ENCODE data around the gene TNNT1.

TNNT1 gene

DNA sequence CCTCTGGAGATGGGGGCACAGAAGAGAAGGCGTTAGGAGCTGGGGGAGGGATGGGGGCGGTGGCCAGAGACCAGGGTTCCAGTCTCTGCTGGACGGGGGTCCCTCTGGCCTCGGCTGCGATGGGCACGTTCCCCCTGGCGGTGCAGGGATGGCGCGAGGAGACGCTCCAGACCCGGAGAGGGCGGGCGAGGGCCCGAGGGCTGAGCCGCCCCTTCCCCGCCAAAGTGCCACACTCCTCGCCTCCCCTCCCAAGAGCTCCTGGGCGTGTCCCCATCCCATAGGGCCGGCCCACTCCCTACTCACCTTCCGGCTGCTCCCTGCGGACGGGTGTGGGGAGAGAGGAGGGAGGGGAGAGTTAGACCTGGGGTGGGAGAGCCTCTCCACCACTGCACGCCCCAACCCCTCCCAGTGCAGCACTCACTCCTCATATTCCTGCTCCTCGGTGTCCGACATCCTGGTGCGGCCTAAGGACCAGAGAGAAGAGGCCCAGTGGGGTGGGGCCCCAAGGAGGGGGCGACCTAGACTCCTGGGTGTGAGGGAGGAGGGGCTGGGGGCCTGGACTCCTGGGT is 2.2 kb downstream of the TNNT1 start (continued):
- no peak for TF ChIP-seq ZNF214 (tag by site-specific recombination; IDR thresholded peaks at IDR 0.05; ENCODE audit: borderline replicate concordance)
- peak; percentile 76 for TF ChIP-seq GLIS1 (tag by site-specific recombination; IDR thresholded peaks at IDR 0.05)
- TF ChIP-seq, protein P1, sequence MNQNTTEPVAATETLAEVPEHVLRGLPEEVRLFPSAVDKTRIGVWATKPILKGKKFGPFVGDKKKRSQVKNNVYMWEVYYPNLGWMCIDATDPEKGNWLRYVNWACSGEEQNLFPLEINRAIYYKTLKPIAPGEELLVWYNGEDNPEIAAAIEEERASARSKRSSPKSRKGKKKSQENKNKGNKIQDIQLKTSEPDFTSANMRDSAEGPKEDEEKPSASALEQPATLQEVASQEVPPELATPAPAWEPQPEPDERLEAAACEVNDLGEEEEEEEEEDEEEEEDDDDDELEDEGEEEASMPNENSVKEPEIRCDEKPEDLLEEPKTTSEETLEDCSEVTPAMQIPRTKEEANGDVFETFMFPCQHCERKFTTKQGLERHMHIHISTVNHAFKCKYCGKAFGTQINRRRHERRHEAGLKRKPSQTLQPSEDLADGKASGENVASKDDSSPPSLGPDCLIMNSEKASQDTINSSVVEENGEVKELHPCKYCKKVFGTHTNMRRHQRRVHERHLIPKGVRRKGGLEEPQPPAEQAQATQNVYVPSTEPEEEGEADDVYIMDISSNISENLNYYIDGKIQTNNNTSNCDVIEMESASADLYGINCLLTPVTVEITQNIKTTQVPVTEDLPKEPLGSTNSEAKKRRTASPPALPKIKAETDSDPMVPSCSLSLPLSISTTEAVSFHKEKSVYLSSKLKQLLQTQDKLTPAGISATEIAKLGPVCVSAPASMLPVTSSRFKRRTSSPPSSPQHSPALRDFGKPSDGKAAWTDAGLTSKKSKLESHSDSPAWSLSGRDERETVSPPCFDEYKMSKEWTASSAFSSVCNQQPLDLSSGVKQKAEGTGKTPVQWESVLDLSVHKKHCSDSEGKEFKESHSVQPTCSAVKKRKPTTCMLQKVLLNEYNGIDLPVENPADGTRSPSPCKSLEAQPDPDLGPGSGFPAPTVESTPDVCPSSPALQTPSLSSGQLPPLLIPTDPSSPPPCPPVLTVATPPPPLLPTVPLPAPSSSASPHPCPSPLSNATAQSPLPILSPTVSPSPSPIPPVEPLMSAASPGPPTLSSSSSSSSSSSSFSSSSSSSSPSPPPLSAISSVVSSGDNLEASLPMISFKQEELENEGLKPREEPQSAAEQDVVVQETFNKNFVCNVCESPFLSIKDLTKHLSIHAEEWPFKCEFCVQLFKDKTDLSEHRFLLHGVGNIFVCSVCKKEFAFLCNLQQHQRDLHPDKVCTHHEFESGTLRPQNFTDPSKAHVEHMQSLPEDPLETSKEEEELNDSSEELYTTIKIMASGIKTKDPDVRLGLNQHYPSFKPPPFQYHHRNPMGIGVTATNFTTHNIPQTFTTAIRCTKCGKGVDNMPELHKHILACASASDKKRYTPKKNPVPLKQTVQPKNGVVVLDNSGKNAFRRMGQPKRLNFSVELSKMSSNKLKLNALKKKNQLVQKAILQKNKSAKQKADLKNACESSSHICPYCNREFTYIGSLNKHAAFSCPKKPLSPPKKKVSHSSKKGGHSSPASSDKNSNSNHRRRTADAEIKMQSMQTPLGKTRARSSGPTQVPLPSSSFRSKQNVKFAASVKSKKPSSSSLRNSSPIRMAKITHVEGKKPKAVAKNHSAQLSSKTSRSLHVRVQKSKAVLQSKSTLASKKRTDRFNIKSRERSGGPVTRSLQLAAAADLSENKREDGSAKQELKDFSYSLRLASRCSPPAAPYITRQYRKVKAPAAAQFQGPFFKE (tag by site-specific recombination; IDR thresholded peaks at IDR 0.05; ENCODE audit: borderline replicate concordance) = no peak
- TF ChIP-seq, protein P2, sequence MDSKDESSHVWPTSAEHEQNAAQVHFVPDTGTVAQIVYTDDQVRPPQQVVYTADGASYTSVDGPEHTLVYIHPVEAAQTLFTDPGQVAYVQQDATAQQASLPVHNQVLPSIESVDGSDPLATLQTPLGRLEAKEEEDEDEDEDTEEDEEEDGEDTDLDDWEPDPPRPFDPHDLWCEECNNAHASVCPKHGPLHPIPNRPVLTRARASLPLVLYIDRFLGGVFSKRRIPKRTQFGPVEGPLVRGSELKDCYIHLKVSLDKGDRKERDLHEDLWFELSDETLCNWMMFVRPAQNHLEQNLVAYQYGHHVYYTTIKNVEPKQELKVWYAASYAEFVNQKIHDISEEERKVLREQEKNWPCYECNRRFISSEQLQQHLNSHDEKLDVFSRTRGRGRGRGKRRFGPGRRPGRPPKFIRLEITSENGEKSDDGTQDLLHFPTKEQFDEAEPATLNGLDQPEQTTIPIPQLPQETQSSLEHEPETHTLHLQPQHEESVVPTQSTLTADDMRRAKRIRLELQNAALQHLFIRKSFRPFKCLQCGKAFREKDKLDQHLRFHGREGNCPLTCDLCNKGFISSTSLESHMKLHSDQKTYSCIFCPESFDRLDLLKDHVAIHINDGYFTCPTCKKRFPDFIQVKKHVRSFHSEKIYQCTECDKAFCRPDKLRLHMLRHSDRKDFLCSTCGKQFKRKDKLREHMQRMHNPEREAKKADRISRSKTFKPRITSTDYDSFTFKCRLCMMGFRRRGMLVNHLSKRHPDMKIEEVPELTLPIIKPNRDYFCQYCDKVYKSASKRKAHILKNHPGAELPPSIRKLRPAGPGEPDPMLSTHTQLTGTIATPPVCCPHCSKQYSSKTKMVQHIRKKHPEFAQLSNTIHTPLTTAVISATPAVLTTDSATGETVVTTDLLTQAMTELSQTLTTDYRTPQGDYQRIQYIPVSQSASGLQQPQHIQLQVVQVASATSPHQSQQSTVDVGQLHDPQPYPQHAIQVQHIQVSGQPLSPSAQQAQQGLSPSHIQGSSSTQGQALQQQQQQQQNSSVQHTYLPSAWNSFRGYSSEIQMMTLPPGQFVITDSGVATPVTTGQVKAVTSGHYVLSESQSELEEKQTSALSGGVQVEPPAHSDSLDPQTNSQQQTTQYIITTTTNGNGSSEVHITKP (tag by site-specific recombination; IDR thresholded peaks at IDR 0.05) = peak; percentile 91
- TF ChIP-seq, protein P3, sequence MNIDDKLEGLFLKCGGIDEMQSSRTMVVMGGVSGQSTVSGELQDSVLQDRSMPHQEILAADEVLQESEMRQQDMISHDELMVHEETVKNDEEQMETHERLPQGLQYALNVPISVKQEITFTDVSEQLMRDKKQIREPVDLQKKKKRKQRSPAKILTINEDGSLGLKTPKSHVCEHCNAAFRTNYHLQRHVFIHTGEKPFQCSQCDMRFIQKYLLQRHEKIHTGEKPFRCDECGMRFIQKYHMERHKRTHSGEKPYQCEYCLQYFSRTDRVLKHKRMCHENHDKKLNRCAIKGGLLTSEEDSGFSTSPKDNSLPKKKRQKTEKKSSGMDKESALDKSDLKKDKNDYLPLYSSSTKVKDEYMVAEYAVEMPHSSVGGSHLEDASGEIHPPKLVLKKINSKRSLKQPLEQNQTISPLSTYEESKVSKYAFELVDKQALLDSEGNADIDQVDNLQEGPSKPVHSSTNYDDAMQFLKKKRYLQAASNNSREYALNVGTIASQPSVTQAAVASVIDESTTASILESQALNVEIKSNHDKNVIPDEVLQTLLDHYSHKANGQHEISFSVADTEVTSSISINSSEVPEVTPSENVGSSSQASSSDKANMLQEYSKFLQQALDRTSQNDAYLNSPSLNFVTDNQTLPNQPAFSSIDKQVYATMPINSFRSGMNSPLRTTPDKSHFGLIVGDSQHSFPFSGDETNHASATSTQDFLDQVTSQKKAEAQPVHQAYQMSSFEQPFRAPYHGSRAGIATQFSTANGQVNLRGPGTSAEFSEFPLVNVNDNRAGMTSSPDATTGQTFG (tag by site-specific recombination; IDR thresholded peaks at IDR 0.05; ENCODE audit: borderline replicate concordance) = no peak
- TF ChIP-seq ZNF677 (tag by site-specific recombination; IDR thresholded peaks at IDR 0.05) = no peak
- no peak for TF ChIP-seq ZBTB7A (tag by site-specific recombination; IDR thresholded peaks at IDR 0.05; ENCODE audit: low read depth)
- TF ChIP-seq ZSCAN16 (tag by site-specific recombination; IDR thresholded peaks at IDR 0.05) = no peak
- TF ChIP-seq SP7 (tag by site-specific recombination; IDR thresholded peaks at IDR 0.05) = peak; percentile 35
- no peak for TF ChIP-seq ZNF629 (tag by site-specific recombination; IDR thresholded peaks at IDR 0.05)
- TF ChIP-seq, protein P4, sequence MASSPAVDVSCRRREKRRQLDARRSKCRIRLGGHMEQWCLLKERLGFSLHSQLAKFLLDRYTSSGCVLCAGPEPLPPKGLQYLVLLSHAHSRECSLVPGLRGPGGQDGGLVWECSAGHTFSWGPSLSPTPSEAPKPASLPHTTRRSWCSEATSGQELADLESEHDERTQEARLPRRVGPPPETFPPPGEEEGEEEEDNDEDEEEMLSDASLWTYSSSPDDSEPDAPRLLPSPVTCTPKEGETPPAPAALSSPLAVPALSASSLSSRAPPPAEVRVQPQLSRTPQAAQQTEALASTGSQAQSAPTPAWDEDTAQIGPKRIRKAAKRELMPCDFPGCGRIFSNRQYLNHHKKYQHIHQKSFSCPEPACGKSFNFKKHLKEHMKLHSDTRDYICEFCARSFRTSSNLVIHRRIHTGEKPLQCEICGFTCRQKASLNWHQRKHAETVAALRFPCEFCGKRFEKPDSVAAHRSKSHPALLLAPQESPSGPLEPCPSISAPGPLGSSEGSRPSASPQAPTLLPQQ (tag by site-specific recombination; IDR thresholded peaks at IDR 0.05) = 0 out of 2 replicates have a peak, but pooled peaks have one; percentile 17
- TF ChIP-seq ZNF19 (tag by site-specific recombination; IDR thresholded peaks at IDR 0.05; ENCODE audit: low read depth) = no peak
- TF ChIP-seq HOXD13 (CRISPR knock-in tag; IDR thresholded peaks at IDR 0.05; ENCODE audit: borderline replicate concordance) = no peak
- no peak for TF ChIP-seq ZNF785 (tag by site-specific recombination; IDR thresholded peaks at IDR 0.05)
